Psoas muscle (tissue), 8 donors: ENCODE data around the gene FOXM1. TPM values are rescaled to one million over a fixed set of nuclear protein-coding genes. Genes with fewer than 3 reads are reported as not detected.
"Not testable (repeated sequence)": the region's sequence is repeated elsewhere in the genome, so short reads cannot be mapped to it uniquely, and the experiment has no call there.

Experiments used
- ATAC-seq, 4 donors: fragments of 200-7000 bp; cut with Tn5 transposase; one replicate each; pipeline ENCODE4 v1.9.1; 2020; ENCODE audit warnings: moderate library complexity in 3 of 4, mild to moderate bottlenecking in 2 of 4
- DNase-seq, 2 donors: peaks; one replicate each; pipeline ENCODE4 v3.0.0-alpha.2; 2020
- H3K27ac ChIP-seq: fragments of 200-600 bp; one replicate; pipeline ENCODE4 v1.8.0; 2022
- H3K27me3 ChIP-seq, 3 donors: fragments of 200-600 bp in 1 of 3; one replicate each; pipeline versions ENCODE4 v1.6.1 to v1.8.0; 2013 to 2022; ENCODE audit warnings: low read length in 2 of 3, mild to moderate bottlenecking in 2 of 3, moderate library complexity in 1 of 3; ENCODE audit not compliant: insufficient read depth in 3 of 3
- H3K36me3 ChIP-seq, 2 donors: fragments of 200-600 bp in 1 of 2; one replicate each; pipeline versions ENCODE4 v1.6.1 to v1.8.0; 2013 to 2022; ENCODE audit warnings: low read depth in 1 of 2, mild to moderate bottlenecking in 1 of 2, moderate library complexity in 1 of 2; ENCODE audit not compliant: insufficient read depth in 1 of 2
- H3K4me1 ChIP-seq: fragments of 200-600 bp; one replicate; pipeline ENCODE4 v1.8.0; 2022
- H3K4me3 ChIP-seq: fragments of 200-600 bp; one replicate; pipeline ENCODE4 v1.8.0; 2022; ENCODE audit warnings: mild to moderate bottlenecking
- H3K9me3 ChIP-seq: fragments of 200-600 bp; one replicate; pipeline ENCODE4 v1.8.0; 2022
- WGBS, 3 donors: extraction: QIAGEN DNeasy Blood & Tissue Kit; methylation state at CpG; one replicate each; pipeline versions ENCODE4 v1.1.6 to v1.1.7; 2013; 5-methylcytosine and 5-hydroxymethylcytosine counted together
- intact Hi-C, 2 donors: fragments of 100-400 bp; cut with DNase I; formaldehyde crosslinking; loops; one replicate each; pipeline versions ENCODE4 v1.11.0 to v1.14.2; 2022
- polyA plus RNA-seq, 3 donors: library from polyadenylated mRNA; stranded (reverse); fragments of 200-250 nt; gene quantifications; one replicate each; pipeline ENCODE4 v1.2.3, GENCODE V29; 2013
- total RNA-seq, 4 donors: library from RNA; stranded (reverse); fragmentation: NEBNext Ultra II Directional in 2 of 4; extraction: Animal tissue kit (Norgen Biotek cat#: 25700) in 2 of 4; gene quantifications; one replicate each; pipeline versions ENCODE4 v1.2.1 to v1.2.4, GENCODE V29; 2021 to 2023
- TF ChIP-seq, protein P1 (sequence below): fragments of 200-600 bp; IDR thresholded peaks from one replicate; pipeline ENCODE4 v1.8.0; 2022; ENCODE audit warnings: antibody characterized with exemption
- donor health status: healthy with polysubstance abuse.
- donor health status: DM: no; HTN: no; CAD: no; lungs with moderate emphysema.
- donor health status: Bipolar disorder and iron deficiency.
- donor health status: healthy.
- donor health status: DM: yes; HTN: yes; CAD: no.
- donor health status: DM: no; HTN: no; CAD: no.
- donor health status: DM: no; HTN: no; CAD: no.
- donor health status: DM: yes; HTN: yes; CAD: no.

FOXM1 gene
- total and polyA plus RNA-seq, 7 donors, result 0.15 to 0.59 (median 0.18) TPM; not detected in 1

DNA sequence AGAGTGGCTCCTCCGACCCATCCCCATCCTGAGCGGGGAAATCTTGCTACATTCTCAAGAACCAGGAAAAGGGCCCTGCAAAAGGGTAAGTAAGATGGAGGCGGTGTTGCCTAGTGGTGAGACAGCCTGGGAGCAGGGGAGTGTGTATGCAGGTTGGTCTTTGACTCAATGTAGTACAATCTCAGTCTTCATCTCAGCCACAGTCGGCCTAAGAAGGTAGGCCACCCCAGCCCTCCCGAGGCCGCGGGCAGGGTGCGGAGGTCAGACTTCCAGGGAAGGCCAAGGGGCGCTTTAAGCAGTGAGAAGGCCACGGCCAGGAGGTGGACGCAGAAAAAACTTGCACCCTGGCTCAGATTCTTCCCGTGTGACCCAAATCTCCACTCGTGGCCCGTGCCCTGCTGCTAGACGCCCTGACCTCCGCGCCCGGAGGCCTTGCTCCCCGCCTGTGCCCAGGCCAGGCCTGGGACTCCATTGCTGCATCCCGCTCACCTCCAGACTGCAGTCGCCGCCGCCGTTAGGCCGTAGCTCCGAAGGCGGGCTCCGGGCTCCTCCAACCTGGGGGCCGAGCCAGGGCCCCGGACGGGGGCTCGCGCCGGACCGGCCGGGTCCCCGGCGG lies 435 bp downstream of the FOXM1 start:
- H3K27ac ChIP-seq, result no peak overlapping the region
- peaks cover 11% of the 10 kb centered on the region for H3K4me1 ChIP-seq
- peak in 2 of 4 donors; percentile 7 to 50 for ATAC-seq
- intact Hi-C loops, result no loop called here
- no peaks in the 10 kb centered on the region for H3K9me3 ChIP-seq
- H3K27me3 ChIP-seq, result no peaks in the 10 kb centered on the region
- H3K4me3 ChIP-seq, result peak overlapping the region; percentile 78
- no peak for DNase-seq
- TF ChIP-seq, protein P1, sequence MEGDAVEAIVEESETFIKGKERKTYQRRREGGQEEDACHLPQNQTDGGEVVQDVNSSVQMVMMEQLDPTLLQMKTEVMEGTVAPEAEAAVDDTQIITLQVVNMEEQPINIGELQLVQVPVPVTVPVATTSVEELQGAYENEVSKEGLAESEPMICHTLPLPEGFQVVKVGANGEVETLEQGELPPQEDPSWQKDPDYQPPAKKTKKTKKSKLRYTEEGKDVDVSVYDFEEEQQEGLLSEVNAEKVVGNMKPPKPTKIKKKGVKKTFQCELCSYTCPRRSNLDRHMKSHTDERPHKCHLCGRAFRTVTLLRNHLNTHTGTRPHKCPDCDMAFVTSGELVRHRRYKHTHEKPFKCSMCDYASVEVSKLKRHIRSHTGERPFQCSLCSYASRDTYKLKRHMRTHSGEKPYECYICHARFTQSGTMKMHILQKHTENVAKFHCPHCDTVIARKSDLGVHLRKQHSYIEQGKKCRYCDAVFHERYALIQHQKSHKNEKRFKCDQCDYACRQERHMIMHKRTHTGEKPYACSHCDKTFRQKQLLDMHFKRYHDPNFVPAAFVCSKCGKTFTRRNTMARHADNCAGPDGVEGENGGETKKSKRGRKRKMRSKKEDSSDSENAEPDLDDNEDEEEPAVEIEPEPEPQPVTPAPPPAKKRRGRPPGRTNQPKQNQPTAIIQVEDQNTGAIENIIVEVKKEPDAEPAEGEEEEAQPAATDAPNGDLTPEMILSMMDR, result no peak
- 5 to 10% (median 7%) methylated on average over 17 to 38 of the region's 38 CpGs for WGBS, 3 donors
- H3K36me3 ChIP-seq, result peaks cover 0 to 2% of the 10 kb centered on the region in 2 donors

DNA sequence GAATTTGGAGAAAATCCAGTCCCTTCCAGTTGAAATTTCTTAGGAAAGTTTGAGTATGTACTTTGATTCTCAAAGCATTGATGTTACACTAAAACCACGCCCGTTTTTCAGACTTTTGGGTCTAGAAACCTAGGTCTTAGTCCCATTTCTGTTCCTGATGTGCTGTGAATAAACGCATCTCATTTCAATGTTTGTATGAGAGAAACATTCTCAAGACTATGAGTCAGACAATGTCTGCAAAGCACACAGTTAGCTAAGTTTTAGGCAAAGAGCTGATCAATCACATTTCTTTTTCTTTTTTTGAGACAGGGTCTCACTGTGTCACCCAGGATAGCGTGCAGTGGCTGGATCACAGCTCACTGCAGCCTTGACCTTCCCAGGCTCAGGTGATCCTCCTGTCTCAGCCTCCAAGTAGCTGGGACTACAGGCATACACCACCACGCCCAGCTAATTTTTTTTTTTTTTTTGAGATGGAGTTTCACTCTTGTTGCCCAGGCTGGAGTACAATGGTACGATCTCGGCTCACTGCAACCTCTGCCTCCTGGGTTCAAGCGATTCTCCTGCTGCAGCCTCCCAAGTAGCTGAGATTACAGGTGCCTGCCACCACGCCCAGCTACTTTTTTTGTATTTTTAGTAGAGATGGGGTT lies 7.9 kb downstream of the FOXM1 start:
- H3K27me3 ChIP-seq, H3K4me3 ChIP-seq, DNase-seq, H3K9me3 ChIP-seq, ATAC-seq, intact Hi-C loops, H3K36me3 ChIP-seq, H3K4me1 ChIP-seq, H3K27ac ChIP-seq: not testable (repeated sequence)
- WGBS, 3 donors, result 93 to 98% (median 95%) methylated on average over 9 of the region's 9 CpGs

DNA sequence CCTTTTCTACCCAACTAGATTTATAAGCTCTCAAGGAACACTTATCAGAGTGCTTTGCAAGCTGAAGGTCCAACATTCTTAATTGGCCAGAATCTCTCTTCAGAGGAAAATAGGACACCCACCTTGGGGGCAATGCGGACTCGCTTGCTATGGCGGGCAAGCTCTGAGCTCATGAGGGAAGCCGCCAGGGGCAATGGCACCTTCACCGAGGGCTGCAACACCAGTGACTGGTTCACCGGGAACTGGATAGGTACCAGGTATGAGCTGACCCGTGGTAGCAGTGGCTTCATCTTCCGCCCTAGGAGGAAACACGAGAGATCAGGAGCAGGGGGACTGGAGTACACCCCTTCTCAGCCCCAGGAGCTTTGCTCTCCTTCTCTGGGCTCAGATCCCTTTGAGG lies 12.8 kb downstream of the FOXM1 start:
- intact Hi-C loops, result no loop called here
- no peak overlapping the region for H3K27ac ChIP-seq
- 97 to 98% (median 98%) methylated on average over 9 of the region's 9 CpGs for WGBS, 3 donors
- H3K27me3 ChIP-seq, result no peaks in the 10 kb centered on the region
- H3K4me3 ChIP-seq, result no peak overlapping the region
- TF ChIP-seq, protein P1, result no peak
- H3K9me3 ChIP-seq, result no peaks in the 10 kb centered on the region
- DNase-seq (no peak), ATAC-seq (no peak)
- H3K4me1 ChIP-seq, result no peaks in the 10 kb centered on the region
- H3K36me3 ChIP-seq, result no peaks in the 10 kb centered on the region

DNA sequence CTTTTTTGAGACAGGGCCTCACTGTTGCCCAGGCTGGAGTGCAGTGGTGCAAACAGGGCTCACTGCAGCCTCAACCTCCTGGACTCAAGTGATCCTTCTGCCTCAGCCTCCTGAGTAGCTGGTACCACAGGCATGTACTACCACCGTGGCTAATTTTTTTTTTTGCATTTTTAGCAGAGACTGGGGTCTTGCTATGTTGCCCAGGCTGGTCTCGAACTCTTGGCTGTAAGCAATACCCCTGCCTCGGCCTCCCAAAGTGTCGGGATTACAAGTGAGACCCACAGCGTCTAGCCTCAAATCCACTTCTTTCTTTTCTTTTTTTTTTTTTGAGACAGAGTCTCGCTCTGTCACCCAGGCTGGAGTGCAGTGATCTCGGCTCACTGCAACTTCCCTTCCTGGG lies 13.6 kb downstream of the FOXM1 start:
- H3K36me3 ChIP-seq, H3K9me3 ChIP-seq, H3K4me1 ChIP-seq, DNase-seq, H3K27ac ChIP-seq, ATAC-seq, intact Hi-C loops, H3K27me3 ChIP-seq, H3K4me3 ChIP-seq: not testable (repeated sequence)
- 92 to 96% (median 92%) methylated on average over 7 of the region's 7 CpGs for WGBS, 3 donors

DNA sequence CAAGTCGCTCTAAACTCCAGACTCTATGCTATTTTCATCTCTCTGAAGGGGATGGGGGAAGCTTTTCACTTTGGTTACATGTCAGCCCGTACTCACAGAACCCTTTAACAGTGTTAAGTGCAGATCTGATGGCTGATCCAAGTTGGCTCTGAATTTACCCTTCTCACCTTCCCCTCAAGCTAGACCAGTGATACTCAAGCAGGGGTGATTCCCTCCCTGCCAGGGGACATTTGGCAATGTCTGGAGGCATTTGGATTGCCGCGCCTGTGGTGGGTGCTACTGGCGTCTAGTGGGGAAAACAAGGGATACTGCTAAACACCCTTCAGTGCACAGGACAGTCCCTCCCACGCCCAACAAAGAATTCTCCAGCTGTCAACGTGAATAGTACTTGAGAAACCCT lies 14.1 kb downstream of the FOXM1 start:
- ATAC-seq (peak; percentile 18 to 79 (median 63)), DNase-seq (peak in 1 of 2 donors; percentile 63)
- no peaks in the 10 kb centered on the region for H3K9me3 ChIP-seq
- H3K4me3 ChIP-seq, result no peak overlapping the region
- TF ChIP-seq, protein P1, result no peak
- H3K36me3 ChIP-seq, result no peaks in the 10 kb centered on the region
- H3K4me1 ChIP-seq, result peaks cover 5% of the 10 kb centered on the region
- 32 to 48% (median 34%) methylated on average over 7 of the region's 7 CpGs for WGBS, 3 donors
- H3K27ac ChIP-seq, result no peak overlapping the region
- intact Hi-C loops, result no loop called here
- H3K27me3 ChIP-seq, result no peaks in the 10 kb centered on the region
